Dermis microvascular lymphatic vessel endothelial cell (primary cell): ENCODE data around the gene C19orf25. TPM values are rescaled to one million over a fixed set of nuclear protein-coding genes. Genes with fewer than 3 reads are reported as not detected.
A peak's percentile ranks its signal among the peaks of the same experiment; 100 is the strongest.

Source experiments
- DNase-seq, 2 donors: peaks; one replicate each; pipeline versions ENCODE4 v3.0.0 to v3.0.0-alpha.2; 2010; ENCODE audit warnings: low read depth in 2 of 2
- total RNA-seq: library from RNA; depleted of rRNA; stranded (reverse); fragments of >200 nt; gene quantifications from 2 replicates; pipeline ENCODE4 v1.2.1, GENCODE V29; 2014

Gene C19orf25
- total RNA-seq, 1 donor from 2014 or later = 15.4 TPM

GRCh38 chr19:1496714-1497577 lies 17.9 kb upstream of the C19orf25 start:
- no peak for DNase-seq

- DNase-seq = no peak
Observed at GRCh38 chr19:1495799-1496713, 17.0 kb upstream of the C19orf25 start.

GRCh38 chr19:1495051-1495798 lies 16.2 kb upstream of the C19orf25 start:
- no peak for DNase-seq

- no peak for DNase-seq
Observed at GRCh38 chr19:1494115-1494815, 15.2 kb upstream of the C19orf25 start.

- peak in 1 of 2 donors; percentile 16 for DNase-seq
Observed at GRCh38 chr19:1492474-1493006, 13.5 kb upstream of the C19orf25 start.

- no peak for DNase-seq
Observed at GRCh38 chr19:1491849-1492170, 12.8 kb upstream of the C19orf25 start.

GRCh38 chr19:1491114-1491848 lies 12.3 kb upstream of the C19orf25 start, which contains the start of gene REEP6:
TSS of gene REEP6 (plus strand) at chr19:1491181. CDS start at chr19:1491270, 89 bp downstream.
- DNase-seq = no peak

GRCh38 chr19:1490311-1491113 lies 11.5 kb upstream of the C19orf25 start, which contains the start of gene PCSK4:
TSS of gene PCSK4 (minus strand) at chr19:1490350. CDS start at chr19:1490346, 4 bp downstream.
- peak; percentile 97 to 99 for DNase-seq

- no peak for DNase-seq
Observed at GRCh38 chr19:1489463-1490310, 10.7 kb upstream of the C19orf25 start.

- no peak for DNase-seq
Observed at GRCh38 chr19:1488282-1488601, 9.2 kb upstream of the C19orf25 start.

GRCh38 chr19:1487576-1488281 lies 8.7 kb upstream of the C19orf25 start:
- no peak for DNase-seq

- no peak for DNase-seq
Observed at GRCh38 chr19:1486720-1487575, 7.9 kb upstream of the C19orf25 start.

GRCh38 chr19:1483979-1484428 lies 5.0 kb upstream of the C19orf25 start:
- no peak for DNase-seq

GRCh38 chr19:1483131-1483978 lies 4.3 kb upstream of the C19orf25 start:
- DNase-seq = no peak

- no peak for DNase-seq
Observed at GRCh38 chr19:1482361-1483130, 3.5 kb upstream of the C19orf25 start.
